Testis (tissue), 3 donors: ENCODE results near the gene RORB. TPM values are rescaled to one million over a fixed set of nuclear protein-coding genes. Genes with fewer than 3 reads are reported as not detected.

Source experiments
- DNase-seq: peaks from one replicate; pipeline ENCODE4 v3.0.0-alpha.2; 2019
- H3K27ac ChIP-seq, 2 donors: fragments of 200-600 bp; sonication (generic); one replicate each; pipeline ENCODE4 v1.5.1; 2019
- H3K27me3 ChIP-seq: fragments of 200-600 bp; sonication (generic); one replicate; pipeline ENCODE4 v1.5.1; 2019
- H3K36me3 ChIP-seq: fragments of 200-600 bp; sonication (generic); one replicate; pipeline ENCODE4 v1.5.1; 2017; ENCODE audit warnings: low read depth; ENCODE audit errors: missing control alignments
- H3K4me1 ChIP-seq: fragments of 200-600 bp; sonication (generic); one replicate; pipeline ENCODE4 v1.5.1; 2019
- H3K4me3 ChIP-seq, 2 donors: fragments of 200-600 bp; sonication (generic); one replicate each; pipeline ENCODE4 v1.5.1; 2017 to 2019
- H3K9me3 ChIP-seq: fragments of 200-600 bp; sonication (generic); one replicate; pipeline ENCODE4 v1.5.1; 2017
- CTCF ChIP-seq, 3 experiments: fragments of 450-650 bp in 2 of 3; fragments of 200-600 bp in 1 of 3; sonication (generic) in 1 of 3; IDR thresholded peaks; one replicate each; pipeline ENCODE4 v1.5.1; 2016 to 2019; ENCODE audit warnings: antibody characterized with exemption in 3 of 3, mild to moderate bottlenecking in 2 of 3, moderate library complexity in 1 of 3
- POLR2A ChIP-seq: fragments of 450-650 bp; IDR thresholded peaks from one replicate; pipeline ENCODE4 v1.6.1; 2017; ENCODE audit warnings: antibody characterized with exemption, mild to moderate bottlenecking, moderate library complexity
- WGBS, 2 donors: methylation state at CpG; one replicate each; pipeline ENCODE4 v1.1.5; 2018; 5-methylcytosine and 5-hydroxymethylcytosine counted together
- intact Hi-C: fragments of 100-400 bp; cut with DNase I; formaldehyde crosslinking; loops from one replicate; pipeline ENCODE4 v1.15.1; 2023; ENCODE audit warnings: low total_unique reads
- polyA plus RNA-seq: library from polyadenylated mRNA; stranded (reverse); fragments of 350-450 nt; fragmentation: Illumina TruSeq; extraction: RNeasy Lipid Tissue Mini Kit (QIAGEN cat#74804); gene quantifications from one replicate; pipeline ENCODE4 v1.2.3, GENCODE V29; 2014; ENCODE audit warnings: low read depth, low replicate concordance; ENCODE audit not compliant: insufficient read depth
- total RNA-seq, 2 donors: library from RNA; depleted of rRNA; stranded (reverse); fragments of >200 nt; gene quantifications; one replicate each; pipeline ENCODE4 v1.2.3, GENCODE V29; 2016

The RORB gene
- total and polyA plus RNA-seq, 3 donors from 2014 or later, result 0.87 to 1.5 (median 0.90) TPM

- peak in 2 of 3 experiments; percentile 32 to 37 for TF ChIP-seq CTCF (IDR thresholded peaks at IDR 0.05)
- TF ChIP-seq POLR2A, result no peak
- Histone ChIP-seq H3K4me1 (no peaks in the 10 kb centered on the region), H3K36me3 (no peaks in the 10 kb centered on the region), H3K4me3 (no peak overlapping the region), H3K27ac (no peak overlapping the region), H3K9me3 (no peaks in the 10 kb centered on the region), H3K27me3 (no peaks in the 10 kb centered on the region)
- intact Hi-C loops, result no loop called here
- 62 to 73% methylated on average over 3 of the region's 3 CpGs for WGBS, 2 donors
- peak; percentile 17 for DNase-seq
Measured at GRCh38 chr9:74645007-74645639, 148.0 kb downstream of the RORB start.

GRCh38 chr9:74653410-74654080 is 156.4 kb downstream of the RORB start:
- no peaks in the 10 kb centered on the region for H3K4me1 ChIP-seq
- TF ChIP-seq POLR2A (no peak), CTCF (IDR thresholded peaks at IDR 0.05) (no peak)
- peak; percentile 19 for DNase-seq
- 44 to 46% methylated on average over 11 of the region's 11 CpGs for WGBS, 2 donors
- no peaks in the 10 kb centered on the region for H3K36me3 ChIP-seq
- no peaks in the 10 kb centered on the region for H3K27me3 ChIP-seq
- intact Hi-C loops, result no loop called here
- H3K4me3 ChIP-seq, result peak overlapping the region in 1 of 2 donors; percentile 7
- H3K9me3 ChIP-seq, result no peaks in the 10 kb centered on the region
- H3K27ac ChIP-seq, result no peak overlapping the region

- intact Hi-C loops, result no loop called here
- no peak overlapping the region for H3K4me3 ChIP-seq
- no peak for DNase-seq
- no peaks in the 10 kb centered on the region for H3K27me3 ChIP-seq
- H3K27ac ChIP-seq, result no peak overlapping the region
- no peaks in the 10 kb centered on the region for H3K36me3 ChIP-seq
- WGBS, 2 donors, result 26 to 37% methylated on average over 8 of the region's 8 CpGs
- TF ChIP-seq CTCF (IDR thresholded peaks at IDR 0.05) (no peak), POLR2A (no peak)
- no peaks in the 10 kb centered on the region for H3K9me3 ChIP-seq
- H3K4me1 ChIP-seq, result no peaks in the 10 kb centered on the region
Measured at GRCh38 chr9:74662674-74663073, 165.5 kb downstream of the RORB start.

- intact Hi-C loops, result no loop called here
- TF ChIP-seq POLR2A (no peak), CTCF (IDR thresholded peaks at IDR 0.05) (no peak)
- no peak for DNase-seq
- Histone ChIP-seq H3K27ac (no peak overlapping the region), H3K4me3 (no peak overlapping the region), H3K36me3 (no peaks in the 10 kb centered on the region), H3K4me1 (no peaks in the 10 kb centered on the region), H3K27me3 (no peaks in the 10 kb centered on the region), H3K9me3 (no peaks in the 10 kb centered on the region)
- 43 to 58% methylated on average over 1 of the region's 1 CpG for WGBS, 2 donors
Measured at GRCh38 chr9:74663439-74663838, 166.3 kb downstream of the RORB start.
